Stimulated activated CD8-positive, alpha-beta memory T cell treated with anti-CD3 and anti-CD28 coated beads, Interleukin-12 subunit alpha, Interleukin-12 subunit beta, amount 100 ng/mL, for 4 hours (primary cell): Measurements from ENCODE around the gene ST3GAL4.
"Not testable (repeated sequence)": the region's sequence is repeated elsewhere in the genome, so short reads cannot be mapped to it uniquely, and the experiment has no call there.

Experiments used
- DNase-seq: peaks from one replicate; pipeline ENCODE4 v3.0.0-alpha.2; 2020; ENCODE audit warnings: low read depth

Gene ST3GAL4

GRCh38 chr11:126387857-126388256 lies 32.4 kb downstream of the ST3GAL4 start:
- no peak for DNase-seq

GRCh38 chr11:126390272-126390867 lies 34.9 kb downstream of the ST3GAL4 start:
- no peak for DNase-seq

- DNase-seq = no peak
Measured at GRCh38 chr11:126391286-126391954, 35.9 kb downstream of the ST3GAL4 start.

- no peak for DNase-seq
Measured at GRCh38 chr11:126391970-126392632, 36.6 kb downstream of the ST3GAL4 start.

- DNase-seq = no peak
Measured at GRCh38 chr11:126392633-126393013, 37.1 kb downstream of the ST3GAL4 start.

- no peak for DNase-seq
Measured at GRCh38 chr11:126393143-126393542, 37.7 kb downstream of the ST3GAL4 start.

GRCh38 chr11:126394036-126394435 lies 38.5 kb downstream of the ST3GAL4 start:
- no peak for DNase-seq

- not testable (repeated sequence) for DNase-seq
Measured at GRCh38 chr11:126394634-126395072, 39.2 kb downstream of the ST3GAL4 start.

GRCh38 chr11:126395784-126396183 lies 40.3 kb downstream of the ST3GAL4 start:
- not testable (repeated sequence) for DNase-seq

- not testable (repeated sequence) for DNase-seq
Measured at GRCh38 chr11:126396266-126396665, 40.8 kb downstream of the ST3GAL4 start.

GRCh38 chr11:126396965-126397364 lies 41.5 kb downstream of the ST3GAL4 start:
- no peak for DNase-seq

- DNase-seq = no peak
Measured at GRCh38 chr11:126398296-126398695, 42.8 kb downstream of the ST3GAL4 start.

GRCh38 chr11:126398721-126399120 lies 43.2 kb downstream of the ST3GAL4 start:
- DNase-seq = no peak

- no peak for DNase-seq
Measured at GRCh38 chr11:126400019-126400418, 44.5 kb downstream of the ST3GAL4 start.

GRCh38 chr11:126400479-126400878 lies 45.0 kb downstream of the ST3GAL4 start:
- DNase-seq = no peak

GRCh38 chr11:126403022-126403581 lies 47.6 kb downstream of the ST3GAL4 start:
- DNase-seq = no peak

- no peak for DNase-seq
Measured at GRCh38 chr11:126403658-126404057, 48.2 kb downstream of the ST3GAL4 start.

- DNase-seq = no peak
Measured at GRCh38 chr11:126404367-126404766, 48.9 kb downstream of the ST3GAL4 start.

GRCh38 chr11:126405374-126405773 lies 49.9 kb downstream of the ST3GAL4 start:
- DNase-seq = no peak

GRCh38 chr11:126405906-126406305 lies 50.4 kb downstream of the ST3GAL4 start:
- DNase-seq = no peak

GRCh38 chr11:126406368-126406767 lies 50.9 kb downstream of the ST3GAL4 start:
- DNase-seq = no peak

- DNase-seq = no peak
Measured at GRCh38 chr11:126407101-126407521, 51.6 kb downstream of the ST3GAL4 start.
